IPS DF 4.7 (cell line): ENCODE data around the gene SPANXC.
A peak's percentile ranks its signal among the peaks of the same experiment; 100 is the strongest.
"Not testable (repeated sequence)": the region's sequence is repeated elsewhere in the genome, so short reads cannot be mapped to it uniquely, and the experiment has no call there.

ENCODE experiments used
- DNase-seq: peaks from one replicate; pipeline ENCODE4 v3.0.0-alpha.2; 2013; ENCODE audit warnings: low spot score; ENCODE audit errors: extremely low read depth

Gene SPANXC

GRCh38 chrX:141242417-141242816 is at the start of gene SPANXC:
Gene SPANXC (minus strand): TSS chrX:141242517. CDS start chrX:141242457, 60 bp downstream.
- DNase-seq: not testable (repeated sequence)

DNA sequence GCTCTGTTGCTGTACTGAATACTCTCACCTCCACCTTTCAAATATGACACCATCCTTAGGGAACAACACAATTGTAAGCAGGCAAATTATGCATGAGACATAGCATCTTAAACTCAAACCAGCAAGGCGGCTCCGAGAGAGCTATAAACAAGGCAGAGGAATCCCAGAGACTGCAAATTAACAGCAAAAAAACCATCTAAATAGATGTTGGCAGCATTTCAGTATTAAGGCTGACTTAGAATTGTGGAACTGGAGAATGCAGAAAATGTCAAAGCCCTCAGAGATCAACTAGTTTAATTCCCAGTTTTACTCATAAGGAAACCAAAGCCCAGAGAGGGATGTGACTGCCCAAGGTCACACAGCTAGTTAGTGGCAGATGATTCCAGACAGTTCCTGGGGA is 37.2 kb upstream of the SPANXC start:
- no peak for DNase-seq

GRCh38 chrX:141278306-141278705 is 36.0 kb upstream of the SPANXC start:
- peak; percentile 3 for DNase-seq

DNA sequence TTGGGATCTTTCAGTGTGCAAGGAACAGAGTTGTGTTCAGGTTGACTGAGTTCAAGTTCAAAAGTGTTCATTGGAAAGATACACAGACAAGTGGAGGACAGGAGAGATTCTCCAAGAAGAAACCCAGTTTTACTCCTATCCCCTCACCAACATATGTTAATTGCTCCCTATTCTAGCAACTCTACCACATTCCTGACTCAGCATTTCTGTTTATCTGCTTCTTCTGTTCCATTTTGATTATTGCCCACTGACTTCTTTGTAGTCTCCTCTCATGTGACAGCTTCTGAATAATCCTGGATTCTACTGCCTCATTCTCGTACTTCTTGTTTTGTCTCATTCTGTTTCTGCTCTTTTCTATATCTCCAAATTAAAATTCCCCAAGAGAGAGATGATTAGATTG is 15.8 kb upstream of the SPANXC start:
- DNase-seq: no peak

DNA sequence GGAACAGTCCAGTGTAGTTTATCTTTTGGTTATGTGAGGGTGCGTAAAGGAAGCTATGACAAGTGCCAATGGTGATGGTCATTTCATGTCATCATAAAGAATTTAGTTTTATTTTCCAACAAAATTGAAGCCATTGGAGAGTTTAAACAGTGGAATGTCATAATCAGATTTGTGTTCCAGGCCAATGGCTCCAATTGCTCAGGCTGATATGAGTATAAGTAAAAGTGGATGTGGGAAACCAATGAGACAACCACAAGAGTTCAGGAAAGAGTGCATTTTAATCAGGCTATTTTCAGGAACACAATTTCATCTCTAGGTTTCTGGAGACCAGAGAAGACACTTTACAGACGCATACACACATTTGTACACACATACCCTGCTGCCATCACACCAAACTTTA is 20.7 kb downstream of the SPANXC start:
- DNase-seq: no peak

- DNase-seq: no peak
These were observed 21.8 kb downstream of the SPANXC start for GRCh38 chrX:141220342-141221008.

DNA sequence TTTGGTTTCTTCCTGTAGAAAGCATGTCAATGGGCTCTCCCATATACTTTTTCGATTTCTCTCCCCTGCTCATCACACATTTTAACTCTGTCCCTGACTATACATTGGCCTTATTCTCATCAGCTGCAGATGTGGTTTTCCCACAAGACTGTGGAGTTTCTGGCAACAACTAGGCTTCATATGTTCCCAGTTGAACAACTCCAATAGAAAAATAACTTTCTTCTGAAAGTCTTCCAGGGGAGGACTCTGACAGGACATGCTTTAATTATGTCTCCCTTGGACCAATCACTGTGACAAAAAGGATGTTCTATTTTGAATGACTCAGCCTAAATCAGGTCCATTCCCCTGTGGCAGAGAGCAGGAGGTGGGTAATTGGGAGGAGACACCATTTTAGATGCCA is 28.1 kb downstream of the SPANXC start:
- DNase-seq: no peak

DNA sequence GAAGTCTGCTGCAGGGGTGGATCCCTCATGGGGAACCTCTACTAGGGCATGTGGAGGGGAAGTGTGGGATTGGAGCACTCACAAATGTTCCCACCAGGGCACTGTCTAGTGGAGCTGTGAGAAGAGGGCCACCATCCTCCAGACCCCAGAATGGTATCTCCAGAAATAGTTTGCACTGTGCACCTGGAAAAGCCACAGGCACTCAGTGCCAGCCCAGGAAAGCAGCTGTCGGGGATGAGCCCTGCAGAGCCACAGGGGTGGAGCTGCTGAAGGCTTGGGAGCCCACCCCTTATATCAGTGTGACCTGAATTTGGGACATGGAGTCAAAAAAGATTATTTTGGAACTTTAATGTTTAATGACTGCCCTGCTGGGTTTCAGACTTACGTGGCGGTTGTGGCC is 40.4 kb downstream of the SPANXC start:
- no peak for DNase-seq
